OCI-LY3 (cell line): ENCODE results near the gene TERB2.

Experiments
- H2AFZ ChIP-seq: fragments of 200-600, 300-600 bp; shearing (Covaris generic); 2 replicates; pipeline ENCODE4 v1.6.0; 2014; ENCODE audit warnings: antibody characterized with exemption, low read depth, low read length
- H3K27ac ChIP-seq: fragments of 200-600, 300-600 bp; sonication (generic); 2 replicates; pipeline ENCODE4 v1.5.1; 2014; ENCODE audit warnings: mild to moderate bottlenecking, low read length, moderate library complexity, mixed read lengths
- H3K27me3 ChIP-seq: fragments of 200-600, 300-600 bp; sonication (generic); 2 replicates; pipeline ENCODE4 v1.6.1; 2014; ENCODE audit warnings: low read depth, low read length, mixed read lengths
- H3K36me3 ChIP-seq: fragments of 200-600, 300-600 bp; sonication (generic); replicated peaks from 2 replicates; pipeline ENCODE3; 2014; ENCODE audit warnings: low read depth, low read length, mixed read lengths
- H3K4me1 ChIP-seq: fragments of 300-600, 200-600 bp; sonication (generic); 2 replicates; pipeline ENCODE4 v1.6.1; 2014; ENCODE audit warnings: low read length, mixed read lengths
- H3K4me2 ChIP-seq: fragments of 200-600, 300-600 bp; sonication (generic); 2 replicates; pipeline ENCODE4 v1.6.1; 2014; ENCODE audit warnings: low read length, mixed read lengths
- H3K4me3 ChIP-seq: fragments of 300-600, 200-600 bp; sonication (generic); 2 replicates; pipeline ENCODE4 v1.5.1; 2014; ENCODE audit warnings: antibody characterized with exemption, mild to moderate bottlenecking, low read length, moderate library complexity
- H3K79me2 ChIP-seq: fragments of 300-600, 200-600 bp; shearing (Covaris generic); 2 replicates; pipeline ENCODE4 v1.6.1; 2014; ENCODE audit warnings: mild to moderate bottlenecking, low read length, mixed read lengths
- H3K9ac ChIP-seq: fragments of 300-600, 200-600 bp; shearing (Covaris generic); 2 replicates; pipeline ENCODE4 v1.6.0; 2014; ENCODE audit warnings: mild to moderate bottlenecking, low read length, moderate library complexity
- H3K9me3 ChIP-seq: fragments of 200-600, 300-600 bp; shearing (Covaris generic); 2 replicates; pipeline ENCODE4 v1.6.1; 2014; ENCODE audit warnings: low read length, mixed read lengths; ENCODE audit not compliant: insufficient read depth
- H4K20me1 ChIP-seq: fragments of 200-600, 300-600 bp; sonication (generic); 2 replicates; pipeline ENCODE4 v1.6.1; 2016; ENCODE audit warnings: low read length, mixed read lengths; ENCODE audit not compliant: insufficient read depth
- CTCF ChIP-seq: fragments of 200-600, 300-600 bp; sonication (generic); IDR thresholded peaks from 2 replicates; pipeline ENCODE4 v1.5.1; 2014; ENCODE audit warnings: antibody characterized with exemption, low read length, low read depth
- EZH2phosphoT487 ChIP-seq: fragments of 200-600 bp; shearing (Covaris generic); IDR thresholded peaks from 2 replicates; pipeline ENCODE4 v1.6.1; 2018; ENCODE audit warnings: antibody characterized with exemption, mixed run types, low read depth

Gene TERB2

GRCh38 chr15:45026651-45027190 is 70.2 kb downstream of the TERB2 start:
- no peak overlapping the region for H2AFZ ChIP-seq
- H3K4me1 ChIP-seq: peaks cover 9% of the 10 kb centered on the region
- H3K36me3 ChIP-seq: peaks cover 35% of the 10 kb centered on the region
- H3K27me3 ChIP-seq: no peaks in the 10 kb centered on the region
- no peaks in the 10 kb centered on the region for H3K9me3 ChIP-seq
- TF ChIP-seq EZH2phosphoT487: no peak
- TF ChIP-seq CTCF: no peak
- peaks cover 69% of the 10 kb centered on the region for H3K79me2 ChIP-seq
- H4K20me1 ChIP-seq: no peaks in the 10 kb centered on the region
- no peak overlapping the region for H3K27ac ChIP-seq
- H3K4me3 ChIP-seq: no peak overlapping the region
- no peak overlapping the region for H3K4me2 ChIP-seq
- no peak overlapping the region for H3K9ac ChIP-seq

DNA sequence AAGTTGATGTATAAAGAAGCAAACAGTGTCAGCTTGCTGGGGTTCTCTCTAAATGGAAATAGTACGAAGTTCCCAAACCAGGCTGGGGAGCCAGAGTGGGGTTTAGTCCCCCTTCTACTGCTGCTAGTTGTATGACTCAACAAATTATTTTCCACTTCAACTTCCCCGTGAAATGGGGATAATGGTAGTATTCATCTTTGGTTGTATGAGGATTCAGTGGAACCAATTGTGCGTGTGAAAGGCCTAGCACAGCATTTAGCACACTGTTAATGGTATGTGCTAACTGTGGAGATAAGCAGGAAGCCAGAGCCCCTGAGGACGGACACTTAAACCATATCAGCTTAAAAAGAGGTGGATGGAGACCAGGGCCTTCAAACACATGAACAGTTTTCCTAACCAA is 70.7 kb downstream of the TERB2 start:
- Histone ChIP-seq H3K9ac (no peak overlapping the region), H3K27ac (no peak overlapping the region), H3K9me3 (no peaks in the 10 kb centered on the region), H2AFZ (no peak overlapping the region), H3K4me2 (no peak overlapping the region), H3K27me3 (no peaks in the 10 kb centered on the region), H3K4me3 (no peak overlapping the region), H4K20me1 (no peaks in the 10 kb centered on the region), H3K4me1 (peaks cover 8% of the 10 kb centered on the region), H3K79me2 (peaks cover 69% of the 10 kb centered on the region), H3K36me3 (peaks cover 35% of the 10 kb centered on the region)
- TF ChIP-seq CTCF: no peak
- no peak for TF ChIP-seq EZH2phosphoT487
